ENCODE data around the gene TOMT.

DNA sequence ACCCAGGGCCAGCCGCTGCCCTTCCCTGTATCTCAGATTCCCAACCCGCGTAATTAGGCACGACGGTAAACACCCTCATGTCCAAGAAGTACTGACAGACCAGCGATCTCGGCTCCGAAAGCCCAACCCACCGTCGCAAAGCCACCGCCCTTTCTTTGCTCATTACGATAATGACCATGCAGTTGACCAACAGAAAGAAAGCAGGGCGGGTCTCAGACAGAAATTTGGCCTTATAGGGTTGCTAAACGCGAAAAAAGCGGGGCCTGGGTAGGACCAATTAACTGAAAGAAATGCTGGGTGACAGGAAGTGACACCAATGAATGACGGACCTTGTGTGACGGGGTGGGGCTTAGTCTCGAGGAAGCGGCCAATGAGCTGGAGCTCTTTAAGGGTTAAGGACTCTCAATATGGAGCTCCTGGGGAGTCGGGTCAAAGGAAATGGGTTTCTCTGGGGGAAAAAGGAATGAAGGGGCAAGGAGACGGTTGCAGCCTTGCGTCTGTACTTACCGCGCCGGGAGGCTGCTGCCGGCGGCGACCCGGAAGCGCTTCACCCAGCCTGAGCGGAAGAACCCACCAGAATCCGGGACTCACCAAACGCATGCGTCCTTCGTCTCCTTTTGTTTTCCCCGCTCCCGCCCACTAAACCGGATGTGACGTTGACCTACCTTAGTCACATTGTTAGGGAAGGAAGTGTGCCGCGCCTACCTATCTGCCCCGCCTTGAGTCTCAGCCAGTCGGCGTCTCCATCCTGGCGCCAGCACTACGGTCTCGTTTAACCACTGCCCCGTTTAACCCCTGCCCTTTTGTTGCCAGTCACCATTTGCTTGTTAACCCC lies 6.6 kb downstream of the TOMT start, which contains the start of gene ANAPC15:
- TF ChIP-seq POLR2A (IDR thresholded peaks at IDR 0.05) (peak; percentile 86 to 89), CTCF (IDR thresholded peaks at IDR 0.05) (peak in 1 of 4 experiments; percentile 2), POLR2AphosphoS5 (IDR thresholded peaks at IDR 0.05) (peak; percentile 98), EP300 (IDR thresholded peaks at IDR 0.05) (no peak)
